Activated CD8-positive, alpha-beta memory T cell treated with anti-CD3 and anti-CD28 coated beads, Interleukin-2, amount 10 ng/mL, durations not matched to agents 7 days and 5 days (primary cell): ENCODE measurements around the gene SPDL1. TPM values are rescaled to one million over a fixed set of nuclear protein-coding genes. Genes with fewer than 3 reads are reported as not detected.
A peak's percentile ranks its signal among the peaks of the same experiment; 100 is the strongest.

ENCODE experiments used
- ATAC-seq: fragments of 150-1000 bp; cut with Tn5 transposase; one replicate; pipeline ENCODE4 v1.10.0; 2021; ENCODE audit warnings: moderate library complexity
- CTCF ChIA-PET: fragments of 350-600 bp; sonication (Branson Sonifier 250); formaldehyde crosslinking; loops from one replicate; lab custom pipeline; 2021; ENCODE audit warnings: antibody characterized with exemption; lab: Charles Lee
- DNase-seq: peaks from one replicate; pipeline ENCODE4 v3.0.0-alpha.2; 2020
- H3K27ac Mint-ChIP-seq: one replicate; pipeline ENCODE4 v1.8.0; 2021; ENCODE audit warnings: mild to moderate bottlenecking, mixed read lengths
- H3K27me3 Mint-ChIP-seq: one replicate; pipeline ENCODE4 v1.8.0; 2021; ENCODE audit warnings: mixed read lengths
- H3K36me3 Mint-ChIP-seq: one replicate; pipeline ENCODE4 v1.8.0; 2021; ENCODE audit warnings: mild to moderate bottlenecking, mixed read lengths
- H3K4me1 Mint-ChIP-seq: one replicate; pipeline ENCODE4 v1.8.0; 2021; ENCODE audit warnings: mixed read lengths
- H3K4me3 Mint-ChIP-seq: one replicate; pipeline ENCODE4 v1.8.0; 2021; ENCODE audit warnings: mild to moderate bottlenecking, moderate library complexity, mixed read lengths
- H3K9me3 Mint-ChIP-seq: one replicate; pipeline ENCODE4 v1.8.0; 2022; ENCODE audit warnings: low read depth, mixed read lengths
- total RNA-seq, 2 experiments: library from RNA; stranded (reverse); gene quantifications; one replicate each; pipeline ENCODE4 v1.2.3, GENCODE V29; 2021

The SPDL1 gene
- 10 to 100 TPM; 45.6 to 48.6 TPM for total RNA-seq

DNA sequence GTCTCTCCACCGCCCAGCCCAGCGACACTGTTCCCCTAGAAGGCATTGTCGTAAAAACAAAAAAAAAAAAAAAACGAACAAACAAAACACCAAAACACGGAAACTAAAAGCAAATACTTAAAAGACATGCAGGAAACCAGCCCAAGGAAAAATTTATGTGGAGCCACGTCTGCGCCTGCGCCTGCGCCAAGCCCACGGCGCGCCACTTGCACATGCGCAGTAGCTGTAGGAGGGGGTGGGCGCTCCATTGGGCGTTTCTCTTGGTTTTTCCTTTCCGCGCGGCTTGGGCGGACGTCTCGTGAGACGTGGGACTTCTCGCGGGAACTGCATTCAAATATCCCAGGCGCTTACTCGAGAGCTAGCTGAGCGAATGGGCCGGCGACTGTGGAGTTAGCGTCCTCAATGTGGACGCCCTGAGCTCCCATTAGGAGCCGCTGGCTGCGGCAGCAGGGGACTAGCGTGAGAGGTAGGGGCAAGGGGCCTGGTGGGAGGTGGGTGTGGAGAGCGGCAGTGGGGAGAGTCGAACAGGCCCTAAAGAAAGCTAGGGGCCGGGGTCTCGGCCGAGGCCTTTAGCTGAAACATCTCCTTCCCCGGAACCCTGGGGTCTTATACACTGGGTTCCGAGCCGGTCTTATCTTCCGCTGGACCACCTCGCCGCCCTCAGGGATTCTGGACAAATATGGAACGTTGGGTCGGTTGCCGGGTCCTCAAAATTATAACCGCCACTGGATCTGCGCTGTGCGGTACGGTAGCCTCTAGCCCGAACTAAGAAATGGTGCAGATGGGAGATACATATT lies at the start of gene SPDL1:
SPDL1 (plus strand) TSS at position 350 of the 797 bp plus-strand sequence. CDS start 4,644 bp downstream, outside the sequence.
- H3K27ac Mint-ChIP-seq = peak within 1 kb of the TSS; percentile 95
- peaks cover 15% of the 10 kb centered on the region for H3K27me3 Mint-ChIP-seq
- H3K4me3 Mint-ChIP-seq = peak within 1 kb of the TSS; percentile 90
- peaks cover 13% of the 10 kb centered on the region for H3K36me3 Mint-ChIP-seq
- no peaks in the 10 kb centered on the region for H3K9me3 Mint-ChIP-seq
- ATAC-seq (peak; percentile 95), DNase-seq (peak; percentile 97)
- CTCF ChIA-PET = interaction anchor here (0.5 to 2.1 kb wide), 13 partner anchors 8 to 1248 kb away, joined by 3 to 10 read pairs (median 3); partner anchors contain the start of gene DOCK2
- peaks cover 37% of the 10 kb centered on the region for H3K4me1 Mint-ChIP-seq

DNA sequence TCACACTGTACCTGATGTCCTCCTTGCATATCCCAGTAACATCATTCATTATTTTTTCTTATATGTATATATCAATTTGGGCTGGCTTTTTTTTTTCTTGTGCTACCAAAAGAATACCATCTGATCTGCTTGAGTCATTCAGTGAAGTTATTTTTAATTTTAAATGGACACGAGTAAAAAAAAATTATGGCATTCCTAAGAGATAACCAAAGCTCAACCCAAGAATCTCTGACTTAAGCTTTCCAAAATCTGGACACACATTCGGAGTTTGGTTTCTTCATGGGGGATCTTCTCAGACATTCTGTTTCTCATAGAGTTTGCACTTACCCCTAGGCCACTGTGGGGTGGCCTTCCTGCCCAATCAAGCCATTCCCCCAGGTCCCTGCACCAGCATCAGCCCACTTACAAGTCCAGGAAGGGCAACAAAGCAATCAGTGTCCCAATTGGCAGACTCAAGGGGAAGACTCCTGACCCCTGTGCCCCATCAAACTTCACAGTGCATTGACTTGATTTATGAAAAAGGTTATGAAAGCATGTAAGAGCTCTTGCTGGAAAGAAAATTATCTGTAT lies 49.2 kb upstream of the SPDL1 start:
- H3K9me3 Mint-ChIP-seq = no peaks in the 10 kb centered on the region
- H3K4me1 Mint-ChIP-seq = no peaks in the 10 kb centered on the region
- CTCF ChIA-PET = no interaction called here
- no peak overlapping the region for H3K27ac Mint-ChIP-seq
- no peak for DNase-seq
- no peak for ATAC-seq
- no peaks in the 10 kb centered on the region for H3K36me3 Mint-ChIP-seq
- H3K27me3 Mint-ChIP-seq = peaks cover 19% of the 10 kb centered on the region
- H3K4me3 Mint-ChIP-seq = no peak overlapping the region

GRCh38 chr5:169534939-169535338 lies 48.6 kb upstream of the SPDL1 start:
- no peak overlapping the region for H3K27ac Mint-ChIP-seq
- no peaks in the 10 kb centered on the region for H3K9me3 Mint-ChIP-seq
- H3K4me3 Mint-ChIP-seq = no peak overlapping the region
- H3K27me3 Mint-ChIP-seq = peaks cover 15% of the 10 kb centered on the region
- ATAC-seq (no peak), DNase-seq (no peak)
- CTCF ChIA-PET = no interaction called here
- no peaks in the 10 kb centered on the region for H3K36me3 Mint-ChIP-seq
- H3K4me1 Mint-ChIP-seq = no peaks in the 10 kb centered on the region

- CTCF ChIA-PET = interaction anchor here (0.8 kb wide), 1 partner anchor 26 kb away, joined by 3 read pairs; no protein-coding TSS in a partner anchor
- Mint-ChIP-seq H3K4me3 (no peak overlapping the region), H3K27me3 (peaks cover 30% of the 10 kb centered on the region), H3K27ac (no peak overlapping the region), H3K4me1 (no peaks in the 10 kb centered on the region), H3K36me3 (no peaks in the 10 kb centered on the region), H3K9me3 (no peaks in the 10 kb centered on the region)
- ATAC-seq (no peak), DNase-seq (no peak)
Observed at GRCh38 chr5:169538944-169539343, 44.6 kb upstream of the SPDL1 start.

- Mint-ChIP-seq H3K4me1 (no peaks in the 10 kb centered on the region), H3K27ac (no peak overlapping the region), H3K27me3 (peaks cover 42% of the 10 kb centered on the region), H3K4me3 (no peak overlapping the region), H3K9me3 (no peaks in the 10 kb centered on the region), H3K36me3 (no peaks in the 10 kb centered on the region)
- DNase-seq (no peak), ATAC-seq (no peak)
- CTCF ChIA-PET = no interaction called here
Observed at GRCh38 chr5:169542811-169543210, 40.8 kb upstream of the SPDL1 start.

GRCh38 chr5:169544264-169544950 lies 39.2 kb upstream of the SPDL1 start:
- CTCF ChIA-PET = no interaction called here
- Mint-ChIP-seq H3K27me3 (peaks cover 56% of the 10 kb centered on the region), H3K4me3 (no peak overlapping the region), H3K27ac (no peak overlapping the region), H3K9me3 (no peaks in the 10 kb centered on the region), H3K4me1 (no peaks in the 10 kb centered on the region), H3K36me3 (no peaks in the 10 kb centered on the region)
- ATAC-seq (no peak), DNase-seq (no peak)

DNA sequence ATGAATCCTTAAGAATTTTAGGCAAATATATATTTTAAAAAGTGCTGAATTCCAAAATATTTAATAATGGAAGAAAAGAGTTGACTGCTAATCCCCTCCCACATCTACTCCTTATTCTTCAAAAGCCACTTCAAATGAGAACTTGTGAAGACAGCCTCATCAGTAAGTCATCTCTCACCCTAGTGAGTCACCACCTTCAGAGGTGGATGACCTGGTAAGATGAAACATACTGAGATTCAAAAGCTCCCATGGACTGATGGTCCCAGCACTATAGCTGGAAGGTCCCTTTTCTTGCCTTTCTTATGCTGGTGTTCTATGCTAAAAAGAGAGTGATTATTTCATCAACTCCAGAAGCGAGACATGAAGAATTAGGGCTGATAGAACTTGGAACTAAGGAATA lies 37.8 kb upstream of the SPDL1 start:
- CTCF ChIA-PET = no interaction called here
- no peaks in the 10 kb centered on the region for H3K36me3 Mint-ChIP-seq
- ATAC-seq = no peak
- no peak overlapping the region for H3K27ac Mint-ChIP-seq
- H3K4me3 Mint-ChIP-seq = no peak overlapping the region
- peaks cover 65% of the 10 kb centered on the region for H3K27me3 Mint-ChIP-seq
- no peak for DNase-seq
- H3K9me3 Mint-ChIP-seq = no peaks in the 10 kb centered on the region
- no peaks in the 10 kb centered on the region for H3K4me1 Mint-ChIP-seq

GRCh38 chr5:169546346-169546745 lies 37.2 kb upstream of the SPDL1 start:
- Mint-ChIP-seq H3K4me3 (no peak overlapping the region), H3K4me1 (no peaks in the 10 kb centered on the region), H3K27ac (no peak overlapping the region), H3K9me3 (no peaks in the 10 kb centered on the region), H3K27me3 (peaks cover 70% of the 10 kb centered on the region), H3K36me3 (no peaks in the 10 kb centered on the region)
- ATAC-seq (no peak), DNase-seq (no peak)
- CTCF ChIA-PET = interaction anchor here (0.7 kb wide), 1 partner anchor 1482 kb away, joined by 3 read pairs; no protein-coding TSS in a partner anchor

- H3K36me3 Mint-ChIP-seq = no peaks in the 10 kb centered on the region
- no peaks in the 10 kb centered on the region for H3K4me1 Mint-ChIP-seq
- H3K9me3 Mint-ChIP-seq = no peaks in the 10 kb centered on the region
- ATAC-seq (no peak), DNase-seq (no peak)
- H3K27me3 Mint-ChIP-seq = peaks cover 73% of the 10 kb centered on the region
- no peak overlapping the region for H3K27ac Mint-ChIP-seq
- H3K4me3 Mint-ChIP-seq = no peak overlapping the region
- CTCF ChIA-PET = no interaction called here
Observed at GRCh38 chr5:169547508-169547907, 36.1 kb upstream of the SPDL1 start.

DNA sequence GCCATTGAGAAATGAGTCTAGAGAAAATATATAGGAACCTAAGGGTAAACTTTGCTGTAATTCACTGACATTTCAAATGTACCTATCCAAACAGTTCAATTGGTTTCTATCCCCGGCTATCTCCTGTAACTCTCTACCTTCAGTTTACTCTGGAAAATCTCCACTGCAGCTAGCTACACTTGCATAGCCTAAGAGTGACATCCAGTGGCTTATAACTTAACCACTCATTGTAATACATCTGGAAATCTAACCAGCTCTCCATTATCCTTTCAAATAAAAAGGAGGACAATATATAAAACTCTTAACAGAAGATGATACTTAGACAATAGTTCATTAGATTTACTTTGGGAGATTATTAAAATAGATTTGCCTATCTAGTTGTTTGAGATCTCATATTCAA lies 35.3 kb upstream of the SPDL1 start:
- no peak for DNase-seq
- no peak overlapping the region for H3K27ac Mint-ChIP-seq
- H3K4me3 Mint-ChIP-seq = no peak overlapping the region
- CTCF ChIA-PET = no interaction called here
- ATAC-seq = no peak
- H3K36me3 Mint-ChIP-seq = no peaks in the 10 kb centered on the region
- no peaks in the 10 kb centered on the region for H3K4me1 Mint-ChIP-seq
- H3K27me3 Mint-ChIP-seq = peaks cover 76% of the 10 kb centered on the region
- no peaks in the 10 kb centered on the region for H3K9me3 Mint-ChIP-seq

DNA sequence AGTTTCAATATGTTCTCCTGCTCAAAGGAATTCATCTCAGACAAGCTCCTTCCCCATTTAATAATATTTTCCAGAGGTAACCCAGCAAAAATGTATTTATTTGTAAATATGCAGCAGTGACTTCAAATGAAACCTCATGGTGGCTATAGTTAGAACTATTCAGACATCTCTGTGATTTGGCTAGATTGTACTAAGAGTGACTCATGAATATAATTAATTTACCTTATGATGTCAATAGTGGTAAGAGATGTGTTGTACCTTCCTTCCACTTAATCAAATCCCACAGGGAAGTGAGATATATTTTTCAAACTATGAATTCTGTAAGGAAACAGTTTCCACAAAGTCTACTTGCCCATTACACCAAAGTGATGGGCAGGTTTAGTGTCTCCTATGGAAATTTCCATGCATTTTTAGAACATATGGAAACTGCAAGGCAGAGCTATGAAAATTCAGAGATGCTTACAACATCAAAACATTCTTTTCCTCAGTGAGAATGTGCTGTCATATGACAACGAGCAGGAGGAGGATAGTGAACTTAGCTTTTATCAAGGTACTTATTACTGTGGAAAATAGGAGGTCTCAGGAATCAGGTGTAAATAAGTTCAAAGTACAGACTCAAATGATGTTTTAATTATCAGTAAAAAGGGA lies 34.0 kb upstream of the SPDL1 start:
- Mint-ChIP-seq H3K4me3 (no peak overlapping the region), H3K4me1 (no peaks in the 10 kb centered on the region), H3K36me3 (no peaks in the 10 kb centered on the region), H3K9me3 (no peaks in the 10 kb centered on the region), H3K27ac (no peak overlapping the region), H3K27me3 (peaks cover 73% of the 10 kb centered on the region)
- ATAC-seq = no peak
- CTCF ChIA-PET = no interaction called here
- no peak for DNase-seq

- ATAC-seq = no peak
- H3K27me3 Mint-ChIP-seq = peaks cover 69% of the 10 kb centered on the region
- no peaks in the 10 kb centered on the region for H3K36me3 Mint-ChIP-seq
- no peaks in the 10 kb centered on the region for H3K9me3 Mint-ChIP-seq
- H3K4me3 Mint-ChIP-seq = no peak overlapping the region
- no peaks in the 10 kb centered on the region for H3K4me1 Mint-ChIP-seq
- CTCF ChIA-PET = no interaction called here
- no peak for DNase-seq
- H3K27ac Mint-ChIP-seq = no peak overlapping the region
Observed at GRCh38 chr5:169550227-169550626, 33.3 kb upstream of the SPDL1 start.

GRCh38 chr5:169551146-169551545 lies 32.4 kb upstream of the SPDL1 start:
- H3K27me3 Mint-ChIP-seq = peaks cover 67% of the 10 kb centered on the region
- CTCF ChIA-PET = no interaction called here
- no peaks in the 10 kb centered on the region for H3K4me1 Mint-ChIP-seq
- ATAC-seq (no peak), DNase-seq (no peak)
- no peaks in the 10 kb centered on the region for H3K36me3 Mint-ChIP-seq
- no peak overlapping the region for H3K27ac Mint-ChIP-seq
- no peaks in the 10 kb centered on the region for H3K9me3 Mint-ChIP-seq
- no peak overlapping the region for H3K4me3 Mint-ChIP-seq
